RCC 7860 (cell line): ENCODE results near the gene DHX15.

ENCODE experiments used
- DNase-seq: peaks from one replicate; pipeline ENCODE4 v3.0.0-alpha.2; 2015; ENCODE audit warnings: low spot score
- FAIRE-seq: peaks from 2 replicates; lab custom pipeline; 2012; peaks lifted over from hg19 to GRCh38; lab: Jason Lieb, UNC

The DHX15 gene

GRCh38 chr4:24583451-24584210, 723 bp downstream of the DHX15 start:
- FAIRE-seq (no peak), DNase-seq (peak; percentile 54)

DNA sequence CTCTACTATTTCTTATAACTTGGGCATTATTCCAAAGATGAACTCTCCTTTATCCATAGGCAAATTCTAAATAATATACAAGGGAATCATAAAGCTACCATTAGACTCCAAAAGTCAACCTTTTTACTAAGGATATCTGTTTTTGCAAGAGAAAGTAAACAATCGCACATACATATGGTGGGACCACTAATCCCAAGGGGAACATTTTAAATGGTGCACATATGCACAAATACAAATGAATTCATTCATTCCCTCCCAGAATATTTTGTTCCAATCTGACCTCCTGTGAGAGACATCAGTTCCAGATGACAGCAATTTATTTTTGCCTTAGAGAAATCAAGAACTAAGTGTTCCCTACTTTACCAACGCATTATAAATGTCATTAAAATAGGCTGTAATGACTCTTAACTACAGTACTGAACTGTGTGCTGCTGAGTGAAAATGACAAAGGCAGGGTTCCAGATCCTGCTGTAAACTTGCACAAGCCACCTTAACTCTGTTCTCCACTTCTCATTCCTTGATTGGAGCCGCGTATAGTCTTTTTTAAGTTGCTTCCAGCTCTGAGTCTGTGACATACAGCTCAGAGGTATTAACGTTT, 2.0 kb downstream of the DHX15 start:
- no peak for FAIRE-seq
- DNase-seq: no peak

- FAIRE-seq (no peak), DNase-seq (no peak)
These were observed 6.0 kb downstream of the DHX15 start for GRCh38 chr4:24578364-24578763.

DNA sequence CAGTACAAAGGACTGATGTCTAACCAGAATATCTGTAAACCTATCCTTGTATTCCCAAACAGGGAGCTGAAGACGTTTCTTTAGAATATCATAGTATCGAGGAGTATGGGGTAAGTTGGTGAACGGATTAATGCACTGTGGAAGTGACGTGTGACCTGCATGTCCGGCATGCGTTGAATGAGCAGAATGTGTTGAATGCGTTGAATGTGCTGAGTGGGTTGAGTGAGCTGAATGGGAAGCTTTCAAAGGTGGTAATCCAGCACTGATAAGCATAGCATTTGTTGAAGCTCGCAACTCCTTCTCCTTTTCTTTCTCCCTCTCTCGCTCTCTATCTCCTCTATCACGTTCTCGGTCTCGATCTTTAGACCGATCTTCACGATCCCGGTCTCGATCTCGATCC, 8.1 kb downstream of the DHX15 start:
- no peak for FAIRE-seq

DNA sequence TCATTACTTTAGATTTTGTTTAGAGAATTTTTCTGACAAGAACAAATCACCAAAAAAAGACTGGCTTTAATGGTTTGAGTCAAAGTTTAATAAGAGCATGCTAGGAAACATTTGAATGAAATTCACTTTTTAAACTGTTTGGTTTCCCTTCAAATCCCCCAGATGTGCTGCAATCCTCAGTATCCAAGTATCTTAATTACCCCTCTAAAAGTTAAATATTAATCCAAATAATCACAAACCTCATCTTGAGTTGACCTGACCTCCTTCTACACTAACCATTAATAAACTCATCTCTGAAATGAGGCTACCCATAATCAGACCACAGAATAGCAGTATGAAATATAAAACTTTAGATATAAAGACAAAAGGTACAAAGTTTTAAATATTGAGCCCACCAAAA, 10.1 kb downstream of the DHX15 start:
- peak; percentile 80 for FAIRE-seq

More for the DNA sequence above, 8.1 kb downstream of the DHX15 start:
- DNase-seq: no peak

DNA sequence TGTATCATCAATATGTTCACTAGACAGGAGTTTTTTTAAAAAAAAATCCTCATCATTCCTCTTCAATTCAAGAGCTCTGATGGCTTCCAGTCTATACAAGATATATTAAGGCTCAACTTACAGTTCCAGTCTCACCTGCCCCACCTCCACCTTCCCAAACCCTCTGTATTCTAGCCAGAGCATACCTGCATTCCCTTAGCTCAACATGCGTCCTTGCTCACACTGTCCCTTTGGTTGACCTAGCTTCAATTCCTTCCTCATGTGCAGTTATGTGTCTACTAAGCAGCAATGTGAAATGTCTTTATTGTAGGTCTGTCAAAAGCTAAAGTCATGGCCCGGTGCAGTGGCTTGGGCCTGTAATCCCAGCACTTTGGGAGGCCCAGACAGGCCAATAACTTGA, 10.8 kb downstream of the DHX15 start:
- no peak for DNase-seq
- FAIRE-seq: no peak

More for the DNA sequence above, 10.1 kb downstream of the DHX15 start:
- no peak for DNase-seq

DNA sequence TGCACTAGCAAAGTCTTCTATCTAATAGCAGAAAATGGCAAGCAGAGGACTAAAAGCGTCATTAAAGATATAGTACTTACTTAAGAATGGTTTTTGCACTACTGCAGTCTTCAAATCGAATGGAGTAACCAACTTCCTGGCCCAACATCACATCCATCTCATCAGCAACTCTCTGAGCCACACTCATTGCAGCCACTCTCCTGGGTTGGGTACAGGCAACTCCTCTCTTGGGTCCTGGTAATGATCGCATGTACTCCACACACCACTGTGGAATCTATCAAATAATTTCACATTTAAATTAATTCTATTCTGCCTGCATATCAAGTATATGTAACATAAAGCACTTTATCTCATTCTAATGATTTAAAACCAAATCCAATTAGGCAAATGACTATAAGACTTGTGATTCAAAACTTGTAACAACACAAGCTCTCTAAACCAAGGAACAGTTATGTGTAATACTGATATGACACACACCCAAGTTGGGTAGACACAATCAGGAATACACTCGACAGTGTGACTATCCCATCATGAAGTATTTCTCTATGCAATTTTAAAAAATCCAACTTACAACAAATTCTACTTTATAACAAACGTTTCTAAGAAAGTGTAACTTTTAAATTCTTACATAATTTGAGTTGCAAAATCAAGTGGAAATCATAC, 13.6 kb downstream of the DHX15 start:
- DNase-seq (no peak), FAIRE-seq (no peak)

GRCh38 chr4:24570172-24570571, 14.2 kb downstream of the DHX15 start:
- FAIRE-seq (no peak), DNase-seq (no peak)

- FAIRE-seq: no peak
- DNase-seq: no peak
These were observed 14.7 kb downstream of the DHX15 start for GRCh38 chr4:24569662-24570061.

DNA sequence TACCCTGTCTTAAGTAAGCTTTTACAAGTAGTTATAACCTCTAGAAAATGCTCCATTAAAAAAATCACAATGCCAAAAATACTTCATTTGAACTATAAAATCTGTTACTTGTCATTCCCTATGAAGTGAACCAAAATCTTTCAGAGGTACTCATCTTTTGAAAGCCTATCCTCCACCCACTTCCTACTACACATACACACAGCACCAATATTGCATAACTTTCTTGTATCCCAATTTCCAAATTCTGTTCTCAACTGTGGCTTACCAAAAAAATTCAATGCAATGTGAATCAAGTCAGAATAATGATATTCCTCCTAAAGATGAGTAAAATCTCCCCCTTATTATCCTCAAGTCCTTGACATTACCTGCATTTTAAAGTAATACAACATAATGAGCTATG, 15.9 kb downstream of the DHX15 start:
- FAIRE-seq (no peak), DNase-seq (no peak)

GRCh38 chr4:24565054-24565453, 19.3 kb downstream of the DHX15 start:
- FAIRE-seq: no peak
- DNase-seq: no peak

DNA sequence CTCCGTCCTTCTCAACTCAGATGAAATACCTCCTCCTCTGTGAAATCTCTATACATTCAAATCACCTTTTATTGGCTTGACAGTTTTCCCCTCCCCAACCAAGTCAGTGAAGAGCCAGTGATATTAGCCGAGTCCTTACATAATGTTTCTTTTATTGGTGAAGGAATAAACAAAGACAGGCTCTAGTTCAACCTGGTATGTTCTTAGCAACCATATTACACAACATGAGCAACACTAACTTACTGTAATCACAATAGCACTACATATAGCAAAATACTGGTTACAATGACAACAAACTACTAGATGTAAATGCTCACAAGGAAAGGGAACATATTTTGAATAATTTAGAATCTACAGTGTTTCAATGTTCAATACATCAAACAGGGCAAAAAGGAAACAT, 19.9 kb downstream of the DHX15 start:
- no peak for FAIRE-seq
- no peak for DNase-seq

DNA sequence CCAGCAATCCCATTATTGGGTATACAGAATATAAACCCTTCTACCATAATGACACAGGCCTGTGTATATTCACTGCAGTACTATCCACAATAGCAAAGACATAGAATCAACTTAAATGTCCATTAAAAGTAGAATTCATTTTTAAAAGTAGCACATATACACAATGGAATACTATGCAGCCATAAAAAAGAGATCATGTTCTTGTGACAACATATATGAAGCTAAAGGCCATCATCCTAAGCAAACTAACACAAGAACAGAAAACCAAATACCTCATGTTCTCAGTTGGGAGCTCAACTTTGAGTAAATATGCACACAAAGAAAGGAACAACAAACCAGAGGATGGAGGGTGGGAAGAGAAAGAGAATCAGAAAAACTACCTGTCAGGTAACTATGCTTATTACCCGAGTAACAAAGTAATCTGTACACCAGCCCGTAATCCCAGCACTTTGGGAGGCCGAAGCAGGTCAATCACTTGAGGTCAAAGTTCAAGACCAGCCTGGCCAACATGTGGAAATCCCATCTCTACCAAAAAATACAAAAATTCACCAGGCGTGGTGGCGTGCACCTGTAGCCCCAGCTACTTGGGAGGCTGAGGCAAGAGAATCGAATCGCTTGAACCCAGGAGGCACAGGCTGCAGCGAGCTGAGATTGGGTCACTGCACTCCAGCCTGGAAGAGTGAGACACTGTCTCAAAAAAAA, 22.8 kb downstream of the DHX15 start:
- FAIRE-seq: no peak
- DNase-seq: no peak

DNA sequence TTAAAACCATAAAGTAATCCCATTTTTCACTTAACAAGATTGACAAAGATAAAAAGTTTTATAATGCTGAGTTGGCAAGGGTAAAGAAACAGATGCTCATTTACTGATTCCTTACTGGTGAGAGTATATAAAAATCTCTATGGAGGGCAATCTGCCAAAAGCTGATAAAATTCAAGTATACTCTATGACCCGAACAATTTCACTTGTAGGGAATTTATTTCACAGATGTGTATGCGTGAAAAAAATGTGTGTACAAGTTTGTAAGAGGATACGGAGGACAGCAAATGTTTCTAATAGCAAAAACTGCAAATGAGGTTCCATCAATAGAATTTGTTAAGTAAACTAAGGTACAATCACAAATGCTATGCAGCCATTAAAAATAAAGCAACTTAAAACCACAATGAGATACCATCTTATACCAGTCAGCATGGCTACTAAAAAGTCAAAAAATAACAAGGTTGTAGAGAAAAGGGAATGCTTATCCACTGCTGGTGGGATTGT, 23.4 kb downstream of the DHX15 start:
- peak; percentile 52 for FAIRE-seq
- no peak for DNase-seq

DNA sequence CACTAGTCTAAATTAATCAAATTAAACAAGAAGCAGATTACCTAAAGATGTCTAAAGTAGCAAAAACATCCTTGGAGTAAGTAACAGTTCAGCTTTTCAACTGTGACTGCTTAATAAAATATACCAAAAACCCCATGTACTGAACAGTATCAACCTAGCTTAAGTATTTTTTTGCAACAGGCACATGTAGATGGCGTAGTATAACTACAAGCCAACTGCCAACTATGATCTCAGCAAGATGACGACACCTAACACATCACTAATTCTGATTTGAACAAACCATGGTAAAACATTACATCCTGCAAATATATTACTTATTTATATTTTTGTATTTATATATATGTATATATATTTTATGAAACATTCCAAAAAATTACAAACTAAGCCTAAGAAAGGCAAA, 24.5 kb downstream of the DHX15 start:
- DNase-seq: no peak
- peak; percentile 53 for FAIRE-seq

DNA sequence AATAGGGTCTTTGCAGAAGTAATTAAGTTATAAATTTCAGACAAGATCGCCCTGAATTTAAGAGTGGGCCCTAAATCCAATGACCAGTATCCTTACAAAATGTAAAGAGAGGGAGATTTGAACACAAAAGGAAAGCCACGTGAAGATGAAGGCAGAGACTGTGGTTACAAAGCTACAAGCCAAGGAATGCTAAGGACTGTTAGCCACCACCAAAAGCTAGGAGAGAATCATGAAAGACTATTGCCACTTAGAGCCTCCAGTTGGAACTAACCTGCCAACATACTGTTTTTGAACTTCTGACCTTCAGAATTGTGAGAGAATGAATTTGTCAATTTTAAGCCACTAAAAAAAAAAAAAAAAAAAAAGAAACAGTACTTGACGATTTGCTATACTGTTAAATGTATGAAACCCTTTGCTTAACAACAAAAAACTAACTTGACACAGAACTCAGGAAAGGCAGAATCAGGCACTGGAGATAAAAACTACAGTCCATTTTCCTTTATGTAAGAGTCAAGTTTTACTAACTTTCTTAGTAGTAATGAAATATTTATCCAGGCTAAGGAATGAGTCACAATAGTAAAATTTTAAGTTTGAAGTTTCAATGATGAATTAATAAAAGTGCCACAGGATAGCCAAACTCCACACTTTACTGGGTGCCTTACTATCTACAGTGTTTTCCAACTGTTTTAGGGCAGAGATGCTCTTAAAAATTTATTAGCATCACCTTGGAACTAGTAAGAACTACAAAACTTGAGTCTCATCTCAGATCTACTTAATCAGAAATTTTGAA, 25.1 kb downstream of the DHX15 start:
- no peak for DNase-seq
- peak; percentile 31 for FAIRE-seq

- no peak for FAIRE-seq
These were observed 27.0 kb downstream of the DHX15 start for GRCh38 chr4:24557026-24558025.

GRCh38 chr4:24551492-24552289, 32.7 kb downstream of the DHX15 start:
- FAIRE-seq (peak; percentile 72), DNase-seq (no peak)

More at GRCh38 chr4:24557026-24558025, 27.0 kb downstream of the DHX15 start:
- DNase-seq: no peak
